ENCODE data around the gene OR51I2.

Gene OR51I2

GRCh38 chr11:5449023-5449422, at the start of gene OR51I2:
Gene OR51I2 (plus strand): TSS chr11:5449323. CDS start chr11:5453489, 4,166 bp downstream.
- H3K27ac ChIP-seq, result no peak within 1 kb of the TSS
- DNase-seq (ENCODE audit: low read depth, low spot score), result no peak

GRCh38 chr11:5405173-5405572, 44.0 kb upstream of the OR51I2 start:
- DNase-seq (ENCODE audit: low read depth, low spot score), result no peak
- H3K27ac ChIP-seq, result no peak overlapping the region

- no peak for DNase-seq (ENCODE audit: low read depth, low spot score)
- no peak overlapping the region for H3K27ac ChIP-seq
Measured at GRCh38 chr11:5420993-5421392, 28.1 kb upstream of the OR51I2 start.

- no peak for DNase-seq (ENCODE audit: low read depth, low spot score)
- H3K27ac ChIP-seq, result no peak within 1 kb of the TSS
Measured at GRCh38 chr11:5421811-5422210, 27.3 kb upstream of the OR51I2 start, which contains the start of gene OR51Q1. Gene OR51Q1 (plus strand): TSS chr11:5422111. CDS start chr11:5422201, 90 bp downstream.

GRCh38 chr11:5423131-5423530, 26.0 kb upstream of the OR51I2 start:
- DNase-seq (ENCODE audit: low read depth, low spot score), result no peak

GRCh38 chr11:5441414-5441813, 7.7 kb upstream of the OR51I2 start, which contains the start of gene OR51I1:
Gene OR51I1 (minus strand): TSS chr11:5441514. CDS start chr11:5441514, 0 bp downstream.
- DNase-seq (ENCODE audit: low read depth, low spot score), result no peak
- H3K27ac ChIP-seq, result no peak within 1 kb of the TSS

More at GRCh38 chr11:5423131-5423530, 26.0 kb upstream of the OR51I2 start:
- H3K27ac ChIP-seq, result no peak overlapping the region

- DNase-seq (ENCODE audit: low read depth, low spot score), result no peak
- H3K27ac ChIP-seq, result no peak overlapping the region
Measured at GRCh38 chr11:5443835-5444393, 5.2 kb upstream of the OR51I2 start.

- H3K27ac ChIP-seq, result no peak overlapping the region
- no peak for DNase-seq (ENCODE audit: low read depth, low spot score)
Measured at GRCh38 chr11:5449432-5449831, 309 bp downstream of the OR51I2 start.

- DNase-seq (ENCODE audit: low read depth, low spot score), result no peak
Measured at GRCh38 chr11:5460983-5461621, 12.0 kb downstream of the OR51I2 start.

GRCh38 chr11:5467527-5467926, 18.4 kb downstream of the OR51I2 start:
- no peak for DNase-seq (ENCODE audit: low read depth, low spot score)
- no peak overlapping the region for H3K27ac ChIP-seq

More at GRCh38 chr11:5460983-5461621, 12.0 kb downstream of the OR51I2 start:
- H3K27ac ChIP-seq, result no peak overlapping the region

- DNase-seq (ENCODE audit: low read depth, low spot score), result no peak
- H3K27ac ChIP-seq, result no peak overlapping the region
Measured at GRCh38 chr11:5473921-5474320, 24.8 kb downstream of the OR51I2 start.

- H3K27ac ChIP-seq, result no peak overlapping the region
- DNase-seq (ENCODE audit: low read depth, low spot score), result no peak
Measured at GRCh38 chr11:5476186-5476819, 27.2 kb downstream of the OR51I2 start.

GRCh38 chr11:5486003-5486402, 36.9 kb downstream of the OR51I2 start:
- no peak overlapping the region for H3K27ac ChIP-seq
- no peak for DNase-seq (ENCODE audit: low read depth, low spot score)

- no peak for DNase-seq (ENCODE audit: low read depth, low spot score)
- H3K27ac ChIP-seq, result no peak overlapping the region
Measured at GRCh38 chr11:5486421-5486820, 37.3 kb downstream of the OR51I2 start.

GRCh38 chr11:5488385-5488784, 39.3 kb downstream of the OR51I2 start, which contains the start of gene OR52D1:
Gene OR52D1 (plus strand): TSS chr11:5488685. CDS start chr11:5488707, 22 bp downstream.
- no peak for DNase-seq (ENCODE audit: low read depth, low spot score)
- no peak within 1 kb of the TSS for H3K27ac ChIP-seq

GRCh38 chr11:5488798-5489399, 39.8 kb downstream of the OR51I2 start:
- H3K27ac ChIP-seq, result no peak overlapping the region
- no peak for DNase-seq (ENCODE audit: low read depth, low spot score)

- no peak for DNase-seq (ENCODE audit: low read depth, low spot score)
Measured at GRCh38 chr11:5489576-5490357, 40.6 kb downstream of the OR51I2 start.

GRCh38 chr11:5499671-5500070, 50.5 kb downstream of the OR51I2 start:
- no peak for DNase-seq (ENCODE audit: low read depth, low spot score)
- no peak overlapping the region for H3K27ac ChIP-seq

More at GRCh38 chr11:5489576-5490357, 40.6 kb downstream of the OR51I2 start:
- H3K27ac ChIP-seq, result no peak overlapping the region

- no peak for DNase-seq (ENCODE audit: low read depth, low spot score)
- no peak overlapping the region for H3K27ac ChIP-seq
Measured at GRCh38 chr11:5500393-5500801, 51.3 kb downstream of the OR51I2 start.

GRCh38 chr11:5504403-5504921, 55.3 kb downstream of the OR51I2 start:
- no peak overlapping the region for H3K27ac ChIP-seq
- DNase-seq (ENCODE audit: low read depth, low spot score), result no peak
